Measurements from ENCODE around the gene FCSK.
A peak's percentile ranks its signal among the peaks of the same experiment; 100 is the strongest.

DNA sequence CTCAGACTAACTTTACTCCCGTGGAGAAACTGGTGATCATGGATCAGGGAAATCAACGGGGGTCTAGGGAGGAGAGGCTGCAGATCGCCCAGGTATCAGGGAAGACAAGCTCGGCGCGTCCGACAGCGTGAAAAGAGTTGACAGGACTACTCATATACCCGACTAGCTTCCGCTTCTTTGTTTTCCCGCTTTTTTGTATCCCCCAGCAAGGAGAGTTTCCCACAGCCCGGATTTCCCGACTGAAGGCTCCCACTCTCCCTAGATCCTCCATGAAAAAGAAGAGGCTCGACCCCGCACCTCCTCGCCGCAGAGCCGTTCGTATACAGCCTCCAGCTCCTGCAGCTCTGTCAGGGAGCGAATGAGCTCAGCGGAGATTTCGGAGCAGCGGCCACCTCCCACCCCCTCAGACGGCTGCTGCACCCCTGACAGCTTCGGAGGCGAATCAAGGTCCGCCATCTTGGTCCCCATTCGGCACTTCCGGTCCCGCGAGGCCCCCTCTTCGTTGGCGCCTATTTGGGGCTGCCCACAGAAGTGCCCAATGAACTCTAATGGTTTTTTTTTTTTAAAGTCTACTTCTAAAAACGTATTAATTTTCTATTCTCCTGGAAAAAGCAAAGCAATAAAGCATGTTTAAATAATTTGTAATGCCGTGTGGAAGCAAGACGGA, 68.8 kb downstream of the FCSK start, which contains the start of gene COG4:
- no peak for TF ChIP-seq EZH2 (IDR thresholded peaks at IDR 0.05; ENCODE audit: borderline replicate concordance, insufficient read depth, low read length, poor library complexity, severe bottlenecking)
- peak; percentile 14 for TF ChIP-seq RAD21 (conservative IDR thresholded peaks at IDR 0.05)
